Keratinocyte (primary cell): ENCODE data around the gene GPAT3.

ENCODE experiments used
- CTCF ChIP-seq, 3 experiments: IDR thresholded peaks in 1 of 3; conservative IDR thresholded peaks in 1 of 3; optimal IDR thresholded peaks in 1 of 3; 2 replicates in 2 of 3; 3 replicates in 1 of 3; pipeline versions ENCODE3 to v1.5.1; 2011; ENCODE audit warnings: low read length in 3 of 3, mild to moderate bottlenecking in 3 of 3, moderate library complexity in 2 of 3, control low read depth in 1 of 3, inconsistent platforms in 1 of 3; ENCODE audit not compliant: insufficient read depth in 2 of 3; ENCODE audit errors: extremely low read depth in 1 of 3
- EZH2 ChIP-seq: IDR thresholded peaks from one replicate; pipeline ENCODE4 v1.6.1; 2012; ENCODE audit warnings: inconsistent platforms, mild to moderate bottlenecking, low read length, moderate library complexity

- TF ChIP-seq CTCF (optimal IDR thresholded peaks at IDR 0.05 in 1 of 3, IDR thresholded peaks at IDR 0.05 in 1 of 3, conservative IDR thresholded peaks at IDR 0.05 in 1 of 3; ENCODE audit: extremely low read depth in 1 of 3, insufficient read depth in 2 of 3, low read length in 3 of 3) (no peak), EZH2 (no peak)
Observed at GRCh38 chr4:83609365-83609764, 73.5 kb downstream of the GPAT3 start.
